HepG2 (cell line): Measurements from ENCODE around the gene UNC93A. TPM values are rescaled to one million over a fixed set of nuclear protein-coding genes. Genes with fewer than 3 reads are reported as not detected.

Experiments used
- DNMT3B ChIP-seq: conservative IDR thresholded peaks from 2 replicates; pipeline ENCODE4 v1.6.1; 2016; ENCODE audit warnings: missing biosample characterization, control low read depth
- FOSL1 ChIP-seq: sonication (generic); formaldehyde crosslinking; IDR thresholded peaks from 2 replicates; pipeline ENCODE4 v1.9.0; 2021; ENCODE audit warnings: missing genetic modification reagents, borderline replicate concordance
- MYNN ChIP-seq: sonication (generic); formaldehyde crosslinking; IDR thresholded peaks from 2 replicates; pipeline ENCODE4 v1.4.0; 2020; ENCODE audit warnings: mild to moderate bottlenecking, low read depth, missing genetic modification reagents
- RELA ChIP-seq: sonication (generic); formaldehyde crosslinking; IDR thresholded peaks from 2 replicates; pipeline ENCODE4 v1.4.0; 2020; ENCODE audit warnings: missing genetic modification reagents
- SATB2 ChIP-seq: sonication (generic); formaldehyde crosslinking; IDR thresholded peaks from 2 replicates; pipeline ENCODE4 v1.5.0; 2020; ENCODE audit warnings: missing genetic modification reagents
- SPEN ChIP-seq: sonication (generic); formaldehyde crosslinking; IDR thresholded peaks from 2 replicates; pipeline ENCODE4 v1.5.1; 2020; ENCODE audit warnings: low read depth, mild to moderate bottlenecking, missing genetic modification reagents
- TBP ChIP-seq: sonication (generic); formaldehyde crosslinking; IDR thresholded peaks from 2 replicates; pipeline ENCODE4 v1.5.0; 2020; ENCODE audit warnings: missing genetic modification reagents
- ZEB1 ChIP-seq: IDR thresholded peaks from 2 replicates; pipeline ENCODE4 v1.6.1; 2012; ENCODE audit warnings: mild to moderate bottlenecking, low read depth, inconsistent platforms; ENCODE audit not compliant: insufficient replicate concordance
- ZNF101 ChIP-seq: sonication (generic); formaldehyde crosslinking; IDR thresholded peaks from 2 replicates; pipeline ENCODE4 v1.4.0; 2020; ENCODE audit warnings: mild to moderate bottlenecking, low read depth, missing genetic modification reagents, borderline replicate concordance
- ZNF224 ChIP-seq: sonication (generic); formaldehyde crosslinking; IDR thresholded peaks from 2 replicates; pipeline ENCODE4 v1.5.0; 2020; ENCODE audit warnings: mild to moderate bottlenecking, missing genetic modification reagents
- ZNF547 ChIP-seq: sonication (generic); formaldehyde crosslinking; IDR thresholded peaks from 2 replicates; pipeline ENCODE4 v1.5.1; 2020; ENCODE audit warnings: mild to moderate bottlenecking, missing genetic modification reagents
- ZNF616 ChIP-seq: sonication (generic); formaldehyde crosslinking; IDR thresholded peaks from 2 replicates; pipeline ENCODE4 v1.5.0; 2020; ENCODE audit warnings: low read depth, mild to moderate bottlenecking, missing genetic modification reagents
- ZNF792 ChIP-seq: IDR thresholded peaks from 2 replicates; pipeline ENCODE4 v1.6.1; 2016
- ZNF841 ChIP-seq: sonication (generic); formaldehyde crosslinking; IDR thresholded peaks from 2 replicates; pipeline ENCODE4 v1.8.1; 2023; ENCODE audit warnings: missing genetic modification reagents, borderline replicate concordance
- polyA plus RNA-seq, 8 experiments: library from polyadenylated mRNA; depleted of rRNA in 3 of 8; stranded (reverse) in 7 of 8; unstranded in 1 of 8; fragments of >200 nt; fragmentation: Illumina TruSeq in 4 of 8; extraction: Trizol in 4 of 8; gene quantifications; 2 replicates each; pipeline versions ENCODE4 v1.2.1 to v1.2.3, GENCODE V29; 2011 to 2016; ENCODE audit warnings: low read depth in 4 of 8, missing spikeins in 1 of 8, mixed read lengths in 1 of 8; ENCODE audit not compliant: insufficient read depth in 1 of 8
- total RNA-seq, 5 experiments: library from RNA; depleted of rRNA; stranded (reverse); fragments of >200 nt; fragmentation: Illumina TruSeq; extraction: Trizol; gene quantifications; 2 replicates each; pipeline ENCODE4 v1.2.3, GENCODE V29; 2016; ENCODE audit warnings: low read depth in 1 of 5
- TF ChIP-seq, protein P1 (sequence below): IDR thresholded peaks from 2 replicates; pipeline ENCODE4 v1.6.1; 2012; ENCODE audit warnings: low read length, improper control_type of control experiment
- TF ChIP-seq, protein P2 (sequence below): sonication (generic); formaldehyde crosslinking; IDR thresholded peaks from 2 replicates; pipeline ENCODE4 v1.4.0; 2020; ENCODE audit warnings: missing genetic modification reagents, borderline replicate concordance
- TF ChIP-seq, protein P3 (sequence below): sonication (generic); formaldehyde crosslinking; IDR thresholded peaks from 2 replicates; pipeline ENCODE4 v1.5.0; 2020; ENCODE audit warnings: missing genetic modification reagents
- TF ChIP-seq, protein P4 (sequence below): IDR thresholded peaks from 2 replicates; pipeline ENCODE4 v1.6.1; 2018; ENCODE audit warnings: missing genetic modification reagents
- TF ChIP-seq, protein P5 (sequence below): sonication (generic); formaldehyde crosslinking; IDR thresholded peaks from 2 replicates; pipeline ENCODE4 v1.9.0; 2021; ENCODE audit warnings: missing genetic modification reagents, mild to moderate bottlenecking, borderline replicate concordance

Gene UNC93A
- total and polyA plus RNA-seq, 2 of the 13 experiments (the other 11 are each of a cell fraction or from before 2014, with no cell fraction given) = 11.0 to 42.7 TPM

DNA sequence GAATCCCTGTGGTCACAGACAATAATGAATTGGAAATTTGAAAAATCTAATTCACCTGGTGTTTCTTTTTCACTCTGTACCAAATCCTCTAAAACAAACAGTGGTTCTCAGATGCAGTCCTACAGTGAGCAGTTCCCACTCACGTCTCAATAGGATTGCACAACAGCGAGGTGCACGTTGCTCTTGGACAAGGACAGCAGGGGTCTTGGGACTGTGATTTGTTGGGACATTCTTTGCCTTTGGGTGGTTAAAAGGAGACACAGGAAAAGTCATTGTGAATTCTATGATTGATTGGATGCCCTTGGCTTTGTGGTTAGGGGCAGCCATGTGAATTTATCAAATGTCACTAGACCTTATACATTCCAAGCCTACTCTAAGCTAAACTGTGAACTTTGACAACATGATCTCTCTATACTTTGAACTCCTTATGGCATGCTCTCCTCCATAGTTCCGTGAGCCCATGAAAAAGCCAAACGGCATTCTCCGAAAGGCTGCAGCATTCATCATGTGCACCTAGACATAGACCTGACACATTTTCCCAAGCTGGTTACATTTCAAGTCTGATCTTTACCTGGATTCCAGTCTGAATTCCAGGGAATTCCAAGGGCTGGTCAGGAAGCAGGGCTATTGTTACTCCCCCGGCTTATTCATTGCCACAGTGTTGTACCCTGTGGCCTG is 647 bp downstream of the UNC93A start (continued):
- TF ChIP-seq, protein P1, sequence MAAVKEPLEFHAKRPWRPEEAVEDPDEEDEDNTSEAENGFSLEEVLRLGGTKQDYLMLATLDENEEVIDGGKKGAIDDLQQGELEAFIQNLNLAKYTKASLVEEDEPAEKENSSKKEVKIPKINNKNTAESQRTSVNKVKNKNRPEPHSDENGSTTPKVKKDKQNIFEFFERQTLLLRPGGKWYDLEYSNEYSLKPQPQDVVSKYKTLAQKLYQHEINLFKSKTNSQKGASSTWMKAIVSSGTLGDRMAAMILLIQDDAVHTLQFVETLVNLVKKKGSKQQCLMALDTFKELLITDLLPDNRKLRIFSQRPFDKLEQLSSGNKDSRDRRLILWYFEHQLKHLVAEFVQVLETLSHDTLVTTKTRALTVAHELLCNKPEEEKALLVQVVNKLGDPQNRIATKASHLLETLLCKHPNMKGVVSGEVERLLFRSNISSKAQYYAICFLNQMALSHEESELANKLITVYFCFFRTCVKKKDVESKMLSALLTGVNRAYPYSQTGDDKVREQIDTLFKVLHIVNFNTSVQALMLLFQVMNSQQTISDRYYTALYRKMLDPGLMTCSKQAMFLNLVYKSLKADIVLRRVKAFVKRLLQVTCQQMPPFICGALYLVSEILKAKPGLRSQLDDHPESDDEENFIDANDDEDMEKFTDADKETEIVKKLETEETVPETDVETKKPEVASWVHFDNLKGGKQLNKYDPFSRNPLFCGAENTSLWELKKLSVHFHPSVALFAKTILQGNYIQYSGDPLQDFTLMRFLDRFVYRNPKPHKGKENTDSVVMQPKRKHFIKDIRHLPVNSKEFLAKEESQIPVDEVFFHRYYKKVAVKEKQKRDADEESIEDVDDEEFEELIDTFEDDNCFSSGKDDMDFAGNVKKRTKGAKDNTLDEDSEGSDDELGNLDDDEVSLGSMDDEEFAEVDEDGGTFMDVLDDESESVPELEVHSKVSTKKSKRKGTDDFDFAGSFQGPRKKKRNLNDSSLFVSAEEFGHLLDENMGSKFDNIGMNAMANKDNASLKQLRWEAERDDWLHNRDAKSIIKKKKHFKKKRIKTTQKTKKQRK = no peak
- TF ChIP-seq, protein P2, sequence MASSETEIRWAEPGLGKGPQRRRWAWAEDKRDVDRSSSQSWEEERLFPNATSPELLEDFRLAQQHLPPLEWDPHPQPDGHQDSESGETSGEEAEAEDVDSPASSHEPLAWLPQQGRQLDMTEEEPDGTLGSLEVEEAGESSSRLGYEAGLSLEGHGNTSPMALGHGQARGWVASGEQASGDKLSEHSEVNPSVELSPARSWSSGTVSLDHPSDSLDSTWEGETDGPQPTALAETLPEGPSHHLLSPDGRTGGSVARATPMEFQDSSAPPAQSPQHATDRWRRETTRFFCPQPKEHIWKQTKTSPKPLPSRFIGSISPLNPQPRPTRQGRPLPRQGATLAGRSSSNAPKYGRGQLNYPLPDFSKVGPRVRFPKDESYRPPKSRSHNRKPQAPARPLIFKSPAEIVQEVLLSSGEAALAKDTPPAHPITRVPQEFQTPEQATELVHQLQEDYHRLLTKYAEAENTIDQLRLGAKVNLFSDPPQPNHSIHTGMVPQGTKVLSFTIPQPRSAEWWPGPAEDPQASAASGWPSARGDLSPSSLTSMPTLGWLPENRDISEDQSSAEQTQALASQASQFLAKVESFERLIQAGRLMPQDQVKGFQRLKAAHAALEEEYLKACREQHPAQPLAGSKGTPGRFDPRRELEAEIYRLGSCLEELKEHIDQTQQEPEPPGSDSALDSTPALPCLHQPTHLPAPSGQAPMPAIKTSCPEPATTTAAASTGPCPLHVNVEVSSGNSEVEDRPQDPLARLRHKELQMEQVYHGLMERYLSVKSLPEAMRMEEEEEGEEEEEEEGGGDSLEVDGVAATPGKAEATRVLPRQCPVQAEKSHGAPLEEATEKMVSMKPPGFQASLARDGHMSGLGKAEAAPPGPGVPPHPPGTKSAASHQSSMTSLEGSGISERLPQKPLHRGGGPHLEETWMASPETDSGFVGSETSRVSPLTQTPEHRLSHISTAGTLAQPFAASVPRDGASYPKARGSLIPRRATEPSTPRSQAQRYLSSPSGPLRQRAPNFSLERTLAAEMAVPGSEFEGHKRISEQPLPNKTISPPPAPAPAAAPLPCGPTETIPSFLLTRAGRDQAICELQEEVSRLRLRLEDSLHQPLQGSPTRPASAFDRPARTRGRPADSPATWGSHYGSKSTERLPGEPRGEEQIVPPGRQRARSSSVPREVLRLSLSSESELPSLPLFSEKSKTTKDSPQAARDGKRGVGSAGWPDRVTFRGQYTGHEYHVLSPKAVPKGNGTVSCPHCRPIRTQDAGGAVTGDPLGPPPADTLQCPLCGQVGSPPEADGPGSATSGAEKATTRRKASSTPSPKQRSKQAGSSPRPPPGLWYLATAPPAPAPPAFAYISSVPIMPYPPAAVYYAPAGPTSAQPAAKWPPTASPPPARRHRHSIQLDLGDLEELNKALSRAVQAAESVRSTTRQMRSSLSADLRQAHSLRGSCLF (CRISPR knock-in tag) = no peak
- TF ChIP-seq, protein P3, sequence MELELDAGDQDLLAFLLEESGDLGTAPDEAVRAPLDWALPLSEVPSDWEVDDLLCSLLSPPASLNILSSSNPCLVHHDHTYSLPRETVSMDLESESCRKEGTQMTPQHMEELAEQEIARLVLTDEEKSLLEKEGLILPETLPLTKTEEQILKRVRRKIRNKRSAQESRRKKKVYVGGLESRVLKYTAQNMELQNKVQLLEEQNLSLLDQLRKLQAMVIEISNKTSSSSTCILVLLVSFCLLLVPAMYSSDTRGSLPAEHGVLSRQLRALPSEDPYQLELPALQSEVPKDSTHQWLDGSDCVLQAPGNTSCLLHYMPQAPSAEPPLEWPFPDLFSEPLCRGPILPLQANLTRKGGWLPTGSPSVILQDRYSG = no peak
- TF ChIP-seq, protein P4, sequence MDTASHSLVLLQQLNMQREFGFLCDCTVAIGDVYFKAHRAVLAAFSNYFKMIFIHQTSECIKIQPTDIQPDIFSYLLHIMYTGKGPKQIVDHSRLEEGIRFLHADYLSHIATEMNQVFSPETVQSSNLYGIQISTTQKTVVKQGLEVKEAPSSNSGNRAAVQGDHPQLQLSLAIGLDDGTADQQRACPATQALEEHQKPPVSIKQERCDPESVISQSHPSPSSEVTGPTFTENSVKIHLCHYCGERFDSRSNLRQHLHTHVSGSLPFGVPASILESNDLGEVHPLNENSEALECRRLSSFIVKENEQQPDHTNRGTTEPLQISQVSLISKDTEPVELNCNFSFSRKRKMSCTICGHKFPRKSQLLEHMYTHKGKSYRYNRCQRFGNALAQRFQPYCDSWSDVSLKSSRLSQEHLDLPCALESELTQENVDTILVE (CRISPR knock-in tag) = no peak
- peak; percentile 2; the same call in 1 of the 2 replicates for TF ChIP-seq SPEN
- peak; percentile 60; the same call in 1 of the 2 replicates for TF ChIP-seq ZNF792
- TF ChIP-seq, protein P5, sequence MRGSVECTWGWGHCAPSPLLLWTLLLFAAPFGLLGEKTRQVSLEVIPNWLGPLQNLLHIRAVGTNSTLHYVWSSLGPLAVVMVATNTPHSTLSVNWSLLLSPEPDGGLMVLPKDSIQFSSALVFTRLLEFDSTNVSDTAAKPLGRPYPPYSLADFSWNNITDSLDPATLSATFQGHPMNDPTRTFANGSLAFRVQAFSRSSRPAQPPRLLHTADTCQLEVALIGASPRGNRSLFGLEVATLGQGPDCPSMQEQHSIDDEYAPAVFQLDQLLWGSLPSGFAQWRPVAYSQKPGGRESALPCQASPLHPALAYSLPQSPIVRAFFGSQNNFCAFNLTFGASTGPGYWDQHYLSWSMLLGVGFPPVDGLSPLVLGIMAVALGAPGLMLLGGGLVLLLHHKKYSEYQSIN = no peak
- TF ChIP-seq ZNF616 (CRISPR knock-in tag) = no peak
- peak; percentile 26 for TF ChIP-seq ZEB1
- 0 out of 2 replicates have a peak, but pooled peaks have one; percentile 41 for TF ChIP-seq RELA
- no peak for TF ChIP-seq ZNF841 (CRISPR knock-in tag)
- no peak for TF ChIP-seq ZNF101 (CRISPR knock-in tag)
- TF ChIP-seq ZNF547 (CRISPR knock-in tag) = 0 out of 2 replicates have a peak, but pooled peaks have one; percentile 24
- no peak for TF ChIP-seq TBP
- TF ChIP-seq FOSL1 (CRISPR knock-in tag) = no peak
- TF ChIP-seq SATB2 = no peak
- no peak for TF ChIP-seq MYNN
- no peak for TF ChIP-seq ZNF224 (CRISPR knock-in tag)
- no peak for TF ChIP-seq DNMT3B (CRISPR knock-in tag)
